Measurements from ENCODE around the gene ABCA2. TPM values are rescaled to one million over a fixed set of nuclear protein-coding genes. Genes with fewer than 3 reads are reported as not detected.

Gene ABCA2
- total and polyA plus RNA-seq, 12 donors: 16.0 to 46.7 (median 28.1) TPM

DNA sequence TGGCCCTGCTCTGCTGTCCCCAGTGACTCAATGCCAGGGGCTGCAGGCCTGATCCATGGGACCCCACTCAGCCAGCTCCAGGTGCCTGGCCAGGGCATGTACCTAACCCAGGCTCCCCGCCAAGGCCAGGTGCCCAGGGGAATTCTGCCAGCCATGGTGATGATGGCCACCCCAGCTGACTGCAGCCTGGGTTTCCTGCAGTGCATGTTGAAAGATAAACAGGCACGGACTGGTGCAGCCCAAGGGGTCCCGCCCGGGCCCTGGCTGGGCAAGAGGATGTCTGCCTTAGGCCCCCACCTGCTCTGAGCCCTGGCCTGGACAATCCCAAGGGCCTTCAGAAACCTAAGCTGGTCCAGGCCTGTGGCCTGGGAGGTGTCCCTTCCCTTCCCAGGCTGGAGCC is 1.2 kb downstream of the ABCA2 start:
- 82 to 83% methylated on average over 4 of the region's 4 CpGs for WGBS, 2 donors

DNA sequence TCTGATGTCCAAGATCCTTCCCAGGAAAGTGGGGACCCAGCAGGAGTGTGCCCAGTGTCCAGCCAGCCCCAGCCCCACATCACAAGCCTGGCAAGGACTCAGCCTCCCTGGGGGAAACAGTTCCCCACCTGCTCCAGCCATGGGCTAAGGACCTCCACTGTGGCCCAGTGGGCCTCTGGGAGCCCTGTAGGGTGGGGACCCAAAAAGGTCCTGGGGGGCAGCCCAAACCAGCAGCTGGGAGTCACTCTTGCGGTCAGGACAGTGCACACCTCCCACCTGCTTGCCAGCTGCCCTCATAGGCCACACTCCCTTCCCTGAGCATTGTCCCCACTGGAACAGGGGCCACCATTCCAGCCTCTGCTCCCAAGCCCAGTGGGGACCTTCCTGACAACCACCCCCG is 1.7 kb downstream of the ABCA2 start:
- Histone ChIP-seq H3K27me3 (no peaks in the 10 kb centered on the region), H3K27ac (no peak overlapping the region), H3K36me3 (peaks cover 0 to 7% (median 0%) of the 10 kb centered on the region in 9 donors), H3K4me1 (peaks cover 12 to 37% (median 30%) of the 10 kb centered on the region in 9 donors), H3K4me3 (no peak overlapping the region), H3K9me3 (no peaks in the 10 kb centered on the region)
- TF ChIP-seq, protein P1, sequence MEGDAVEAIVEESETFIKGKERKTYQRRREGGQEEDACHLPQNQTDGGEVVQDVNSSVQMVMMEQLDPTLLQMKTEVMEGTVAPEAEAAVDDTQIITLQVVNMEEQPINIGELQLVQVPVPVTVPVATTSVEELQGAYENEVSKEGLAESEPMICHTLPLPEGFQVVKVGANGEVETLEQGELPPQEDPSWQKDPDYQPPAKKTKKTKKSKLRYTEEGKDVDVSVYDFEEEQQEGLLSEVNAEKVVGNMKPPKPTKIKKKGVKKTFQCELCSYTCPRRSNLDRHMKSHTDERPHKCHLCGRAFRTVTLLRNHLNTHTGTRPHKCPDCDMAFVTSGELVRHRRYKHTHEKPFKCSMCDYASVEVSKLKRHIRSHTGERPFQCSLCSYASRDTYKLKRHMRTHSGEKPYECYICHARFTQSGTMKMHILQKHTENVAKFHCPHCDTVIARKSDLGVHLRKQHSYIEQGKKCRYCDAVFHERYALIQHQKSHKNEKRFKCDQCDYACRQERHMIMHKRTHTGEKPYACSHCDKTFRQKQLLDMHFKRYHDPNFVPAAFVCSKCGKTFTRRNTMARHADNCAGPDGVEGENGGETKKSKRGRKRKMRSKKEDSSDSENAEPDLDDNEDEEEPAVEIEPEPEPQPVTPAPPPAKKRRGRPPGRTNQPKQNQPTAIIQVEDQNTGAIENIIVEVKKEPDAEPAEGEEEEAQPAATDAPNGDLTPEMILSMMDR (IDR thresholded peaks at IDR 0.05): no peak
- DNase-seq (no peak), ATAC-seq (no peak)
- intact Hi-C loops (cut with DNase I): loop anchor here in 2 of 10 donors (5.0 to 10.0 kb wide), 2 partner anchors 182 to 234 kb away; partner anchors contain the start of genes AJM1 (in 1 of the 2), PHPT1 (in 1 of the 2) and TMEM141 (in 1 of the 2)
- WGBS, 2 donors: 85% methylated on average over 2 of the region's 2 CpGs

More for the DNA sequence above, 1.2 kb downstream of the ABCA2 start:
- Histone ChIP-seq H3K4me1 (peaks cover 12 to 41% (median 30%) of the 10 kb centered on the region in 9 donors), H3K36me3 (peaks cover 0 to 4% (median 0%) of the 10 kb centered on the region in 9 donors), H3K4me3 (peak overlapping the region in 8 of 10 donors; percentile 55 to 70 (median 62)), H3K9me3 (no peaks in the 10 kb centered on the region), H3K27me3 (no peaks in the 10 kb centered on the region), H3K27ac (peak overlapping the region in 1 of 10 donors; percentile 56)
- TF ChIP-seq, protein P1 (IDR thresholded peaks at IDR 0.05): no peak
- DNase-seq (no peak), ATAC-seq (no peak)
- intact Hi-C loops (cut with DNase I): loop anchor here in 2 of 10 donors (5.0 to 10.0 kb wide), 2 partner anchors 182 to 235 kb away; partner anchors contain the start of genes AJM1 (in 1 of the 2), PHPT1 (in 1 of the 2) and TMEM141 (in 1 of the 2)

DNA sequence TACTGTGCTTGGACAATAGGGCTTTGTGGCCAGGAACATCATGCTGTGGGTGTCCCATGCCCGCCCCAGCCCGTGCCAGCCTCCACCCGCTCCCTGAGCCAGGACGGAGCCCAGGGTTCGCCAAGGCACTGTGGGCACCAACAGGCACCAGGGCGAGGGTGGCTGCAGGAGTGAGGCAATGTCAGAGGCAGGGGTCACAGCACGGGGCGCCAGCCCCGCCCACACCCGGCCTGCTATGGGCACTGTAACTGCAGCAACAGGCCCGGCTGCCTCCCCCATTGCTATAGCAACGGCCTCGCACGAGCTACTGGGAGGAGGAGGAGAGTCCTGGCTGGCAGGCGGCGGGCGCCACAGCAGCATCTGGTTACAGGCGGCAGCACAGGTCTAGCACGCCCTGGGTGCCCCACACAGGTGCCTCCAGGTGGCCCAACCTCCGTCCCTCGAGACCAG is 2.5 kb downstream of the ABCA2 start:
- no peak overlapping the region for H3K27ac ChIP-seq
- H3K9me3 ChIP-seq: no peaks in the 10 kb centered on the region
- ATAC-seq (no peak), DNase-seq (no peak)
- intact Hi-C loops (cut with DNase I): loop anchor here in 2 of 10 donors (5.0 to 10.0 kb wide), 2 partner anchors 181 to 233 kb away; partner anchors contain the start of genes AJM1 (in 1 of the 2), PHPT1 (in 1 of the 2) and TMEM141 (in 1 of the 2)
- no peaks in the 10 kb centered on the region for H3K27me3 ChIP-seq
- H3K4me1 ChIP-seq: peaks cover 12 to 33% (median 29%) of the 10 kb centered on the region in 9 donors
- TF ChIP-seq, protein P1 (IDR thresholded peaks at IDR 0.05): no peak
- H3K4me3 ChIP-seq: no peak overlapping the region
- peaks cover 0 to 15% (median 0%) of the 10 kb centered on the region in 9 donors for H3K36me3 ChIP-seq
- WGBS, 2 donors: 88 to 93% methylated on average over 20 to 21 of the region's 21 CpGs

DNA sequence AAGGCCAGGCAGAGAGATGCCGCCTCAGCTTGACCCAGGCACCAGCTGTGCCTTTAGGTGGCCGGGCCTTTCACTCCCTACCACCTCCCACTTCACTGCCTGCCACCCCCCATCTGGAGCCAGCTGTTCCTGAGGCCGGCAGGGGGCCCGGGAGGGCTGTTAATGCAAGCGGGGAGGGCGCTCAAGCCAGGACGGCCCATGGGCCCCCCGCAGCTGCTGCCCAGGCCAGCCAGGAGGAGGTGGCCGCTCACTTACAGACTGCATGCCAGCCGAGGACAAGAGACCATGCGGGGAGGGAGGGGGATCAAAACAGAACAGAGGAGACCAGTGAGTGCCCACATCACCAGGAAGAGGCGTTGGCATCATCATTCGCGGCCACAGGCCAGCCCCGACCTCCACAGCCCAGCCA is 4.5 kb downstream of the ABCA2 start:
- TF ChIP-seq, protein P1 (IDR thresholded peaks at IDR 0.05): no peak
- Histone ChIP-seq H3K27ac (no peak overlapping the region), H3K4me3 (no peak overlapping the region), H3K27me3 (no peaks in the 10 kb centered on the region), H3K9me3 (no peaks in the 10 kb centered on the region), H3K4me1 (peaks cover 10 to 20% (median 14%) of the 10 kb centered on the region in 9 donors), H3K36me3 (peaks cover 0 to 32% (median 0%) of the 10 kb centered on the region in 9 donors)
- DNase-seq (no peak), ATAC-seq (no peak)
- WGBS, 2 donors: 86 to 88% methylated on average over 15 of the region's 15 CpGs
- intact Hi-C loops (cut with DNase I): loop anchor here in 1 of 10 donors (10.0 kb wide), 1 partner anchor 179 kb away; the partner anchor contains the start of genes AJM1 and PHPT1
